Activated CD4-positive, alpha-beta T cell treated with anti-CD3 and anti-CD28 coated beads, Interleukin-2, amount 10 ng/mL, durations not matched to agents 7 days and 5 days (primary cell): Measurements from ENCODE around the gene GRIA3. TPM values are rescaled to one million over a fixed set of nuclear protein-coding genes. Genes with fewer than 3 reads are reported as not detected.

Experiments
- CTCF ChIA-PET: fragments of 350-600 bp; sonication (Branson Sonifier 250); formaldehyde crosslinking; loops from one replicate; lab custom pipeline; 2021; ENCODE audit warnings: antibody characterized with exemption; lab: Charles Lee
- POLR2A ChIA-PET: fragments of 350-600 bp; sonication (Branson Sonifier 250); formaldehyde crosslinking; loops from one replicate; lab custom pipeline; 2021; ENCODE audit warnings: antibody characterized with exemption; lab: Charles Lee
- DNase-seq: peaks from one replicate; pipeline ENCODE4 v3.0.0-alpha.2; 2020
- H3K27ac Mint-ChIP-seq: one replicate; pipeline ENCODE4 v1.8.0; 2021; ENCODE audit warnings: mild to moderate bottlenecking, moderate library complexity, mixed read lengths
- H3K27me3 Mint-ChIP-seq: one replicate; pipeline ENCODE4 v1.8.0; 2021; ENCODE audit warnings: mixed read lengths
- H3K36me3 Mint-ChIP-seq: one replicate; pipeline ENCODE4 v1.8.0; 2021; ENCODE audit warnings: low read depth, mixed read lengths
- H3K4me1 Mint-ChIP-seq: one replicate; pipeline ENCODE4 v1.8.0; 2021; ENCODE audit warnings: mixed read lengths
- H3K4me3 Mint-ChIP-seq: one replicate; pipeline ENCODE4 v1.8.0; 2021; ENCODE audit warnings: mild to moderate bottlenecking, moderate library complexity, mixed read lengths
- H3K9me3 Mint-ChIP-seq: one replicate; pipeline ENCODE4 v1.8.0; 2021; ENCODE audit warnings: mixed read lengths
- total RNA-seq, 2 experiments: library from RNA; stranded (reverse); gene quantifications; one replicate each; pipeline ENCODE4 v1.2.3, GENCODE V29; 2021

Gene GRIA3
- total RNA-seq, 2 experiments from 2014 or later: not detected

- POLR2A ChIA-PET: no interaction called here
- no peak overlapping the region for H3K4me3 Mint-ChIP-seq
- no peaks in the 10 kb centered on the region for H3K36me3 Mint-ChIP-seq
- DNase-seq: no peak
- CTCF ChIA-PET: no interaction called here
- no peaks in the 10 kb centered on the region for H3K27me3 Mint-ChIP-seq
- no peaks in the 10 kb centered on the region for H3K9me3 Mint-ChIP-seq
- no peaks in the 10 kb centered on the region for H3K4me1 Mint-ChIP-seq
- H3K27ac Mint-ChIP-seq: no peak overlapping the region
Observed at GRCh38 chrX:123203772-123204171, 19.7 kb downstream of the GRIA3 start.

GRCh38 chrX:123206176-123206575 is 22.1 kb downstream of the GRIA3 start:
- no peak for DNase-seq
- H3K4me3 Mint-ChIP-seq: no peak overlapping the region
- POLR2A ChIA-PET: no interaction called here
- H3K36me3 Mint-ChIP-seq: no peaks in the 10 kb centered on the region
- no peaks in the 10 kb centered on the region for H3K4me1 Mint-ChIP-seq
- H3K27ac Mint-ChIP-seq: no peak overlapping the region
- H3K27me3 Mint-ChIP-seq: no peaks in the 10 kb centered on the region
- H3K9me3 Mint-ChIP-seq: no peaks in the 10 kb centered on the region
- CTCF ChIA-PET: no interaction called here

- CTCF ChIA-PET: no interaction called here
- Mint-ChIP-seq H3K9me3 (no peaks in the 10 kb centered on the region), H3K27me3 (no peaks in the 10 kb centered on the region)
Observed at GRCh38 chrX:123210252-123210651, 26.2 kb downstream of the GRIA3 start.

DNA sequence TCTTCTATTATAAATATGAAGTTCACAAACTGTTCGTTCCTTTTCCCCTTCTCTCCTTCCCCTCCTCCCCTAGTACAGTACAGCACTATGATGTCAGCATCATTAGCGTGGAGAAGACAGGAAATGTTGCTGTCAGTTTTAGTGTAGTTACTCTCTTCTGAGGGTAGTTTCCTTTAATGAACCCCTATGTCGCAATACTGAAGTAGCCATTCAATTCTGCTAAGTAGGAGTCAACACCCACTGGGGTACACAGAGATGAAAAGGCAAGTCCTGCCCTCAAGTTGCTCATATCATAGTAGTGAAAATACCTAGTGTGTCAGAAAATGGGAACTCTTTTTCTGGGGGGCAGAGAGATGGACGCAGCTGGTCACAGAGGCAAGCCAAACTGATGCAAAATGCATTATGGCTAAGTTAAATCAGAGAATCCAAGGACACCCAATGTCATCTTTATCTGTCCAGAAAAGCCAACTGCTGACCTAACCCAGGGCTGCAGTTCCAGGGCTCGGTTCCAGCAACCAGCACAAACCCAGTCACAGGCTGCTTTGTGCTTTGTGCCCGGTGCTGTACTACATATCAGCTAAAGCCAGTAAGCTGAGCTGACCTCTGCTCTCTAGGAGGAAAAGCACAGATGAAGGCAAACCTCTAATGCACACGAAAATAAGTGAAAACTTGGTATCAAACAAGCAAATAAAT is 31.5 kb downstream of the GRIA3 start:
- Mint-ChIP-seq H3K4me1 (no peaks in the 10 kb centered on the region), H3K9me3 (no peaks in the 10 kb centered on the region), H3K27ac (no peak overlapping the region), H3K36me3 (no peaks in the 10 kb centered on the region), H3K4me3 (no peak overlapping the region), H3K27me3 (no peaks in the 10 kb centered on the region)
- ChIA-PET POLR2A (no interaction called here), CTCF (no interaction called here)
- no peak for DNase-seq

More at GRCh38 chrX:123210252-123210651, 26.2 kb downstream of the GRIA3 start:
- H3K36me3 Mint-ChIP-seq: no peaks in the 10 kb centered on the region
- no peak overlapping the region for H3K27ac Mint-ChIP-seq
- no peak for DNase-seq
- no peak overlapping the region for H3K4me3 Mint-ChIP-seq
- POLR2A ChIA-PET: no interaction called here
- H3K4me1 Mint-ChIP-seq: no peaks in the 10 kb centered on the region

- Mint-ChIP-seq H3K27me3 (no peaks in the 10 kb centered on the region), H3K4me1 (no peaks in the 10 kb centered on the region), H3K4me3 (no peak overlapping the region), H3K27ac (no peak overlapping the region), H3K36me3 (no peaks in the 10 kb centered on the region), H3K9me3 (no peaks in the 10 kb centered on the region)
- CTCF ChIA-PET: no interaction called here
- POLR2A ChIA-PET: no interaction called here
- no peak for DNase-seq
Observed at GRCh38 chrX:123217077-123217476, 33.0 kb downstream of the GRIA3 start.

- H3K27ac Mint-ChIP-seq: no peak overlapping the region
- no peaks in the 10 kb centered on the region for H3K9me3 Mint-ChIP-seq
- CTCF ChIA-PET: no interaction called here
- POLR2A ChIA-PET: no interaction called here
- no peak for DNase-seq
- no peaks in the 10 kb centered on the region for H3K36me3 Mint-ChIP-seq
- no peak overlapping the region for H3K4me3 Mint-ChIP-seq
- H3K4me1 Mint-ChIP-seq: no peaks in the 10 kb centered on the region
- H3K27me3 Mint-ChIP-seq: no peaks in the 10 kb centered on the region
Observed at GRCh38 chrX:123217728-123218127, 33.6 kb downstream of the GRIA3 start.

DNA sequence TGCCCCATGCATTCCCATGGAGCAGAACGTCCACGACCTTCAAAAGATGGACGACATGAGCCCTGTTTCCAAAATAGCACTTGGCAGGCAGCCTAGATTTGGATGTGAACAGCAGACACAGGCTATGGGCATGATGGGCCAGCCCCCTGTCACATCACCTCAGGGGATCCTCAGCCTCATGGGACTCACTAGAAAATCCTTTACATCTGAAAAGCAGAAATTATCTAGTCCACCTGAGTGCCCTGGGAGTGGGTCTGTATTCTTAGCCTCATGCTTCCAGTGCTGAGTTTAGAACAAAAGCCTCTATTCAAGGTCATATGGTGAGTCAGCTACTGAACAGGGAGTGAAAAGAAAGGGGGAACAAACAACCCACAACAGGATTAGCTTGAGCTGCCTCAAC is 35.8 kb downstream of the GRIA3 start:
- H3K27me3 Mint-ChIP-seq: no peaks in the 10 kb centered on the region
- no peak overlapping the region for H3K4me3 Mint-ChIP-seq
- H3K4me1 Mint-ChIP-seq: no peaks in the 10 kb centered on the region
- no peaks in the 10 kb centered on the region for H3K36me3 Mint-ChIP-seq
- CTCF ChIA-PET: no interaction called here
- POLR2A ChIA-PET: no interaction called here
- no peaks in the 10 kb centered on the region for H3K9me3 Mint-ChIP-seq
- DNase-seq: no peak
- no peak overlapping the region for H3K27ac Mint-ChIP-seq

- H3K9me3 Mint-ChIP-seq: no peaks in the 10 kb centered on the region
- H3K27me3 Mint-ChIP-seq: no peaks in the 10 kb centered on the region
- CTCF ChIA-PET: no interaction called here
- POLR2A ChIA-PET: no interaction called here
- no peak for DNase-seq
- no peaks in the 10 kb centered on the region for H3K36me3 Mint-ChIP-seq
- no peak overlapping the region for H3K4me3 Mint-ChIP-seq
- no peak overlapping the region for H3K27ac Mint-ChIP-seq
- H3K4me1 Mint-ChIP-seq: no peaks in the 10 kb centered on the region
Observed at GRCh38 chrX:123222920-123223319, 38.8 kb downstream of the GRIA3 start.

GRCh38 chrX:123223409-123223808 is 39.3 kb downstream of the GRIA3 start:
- ChIA-PET POLR2A (no interaction called here), CTCF (no interaction called here)
- Mint-ChIP-seq H3K27me3 (no peaks in the 10 kb centered on the region), H3K36me3 (no peaks in the 10 kb centered on the region), H3K27ac (no peak overlapping the region), H3K4me1 (no peaks in the 10 kb centered on the region), H3K4me3 (no peak overlapping the region), H3K9me3 (no peaks in the 10 kb centered on the region)
- no peak for DNase-seq

- Mint-ChIP-seq H3K4me1 (no peaks in the 10 kb centered on the region), H3K27me3 (no peaks in the 10 kb centered on the region), H3K4me3 (no peak overlapping the region), H3K36me3 (no peaks in the 10 kb centered on the region), H3K9me3 (no peaks in the 10 kb centered on the region), H3K27ac (no peak overlapping the region)
- ChIA-PET CTCF (no interaction called here), POLR2A (no interaction called here)
- DNase-seq: no peak
Observed at GRCh38 chrX:123223859-123224258, 39.8 kb downstream of the GRIA3 start.

DNA sequence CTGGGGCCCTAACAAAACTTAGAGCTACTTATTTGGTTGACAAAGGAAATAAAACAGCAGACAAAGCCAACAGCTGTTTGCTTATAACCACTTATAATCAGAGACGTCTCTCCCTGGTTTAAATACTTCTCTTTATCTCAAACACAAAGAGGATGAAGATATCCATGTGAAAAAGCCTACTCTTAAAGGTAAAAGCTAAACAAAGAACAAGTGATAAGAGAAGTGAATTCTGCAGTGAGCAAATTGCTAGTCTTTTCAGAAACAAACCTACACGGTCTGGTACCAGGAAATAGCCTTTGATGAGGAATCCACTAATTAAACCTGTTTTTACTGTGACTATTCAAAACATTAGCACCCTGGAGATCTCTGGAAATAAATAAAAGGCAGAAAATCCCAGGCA is 46.7 kb downstream of the GRIA3 start:
- Mint-ChIP-seq H3K27ac (no peak overlapping the region), H3K9me3 (no peaks in the 10 kb centered on the region), H3K4me1 (no peaks in the 10 kb centered on the region), H3K27me3 (no peaks in the 10 kb centered on the region), H3K4me3 (no peak overlapping the region), H3K36me3 (no peaks in the 10 kb centered on the region)
- DNase-seq: no peak
- ChIA-PET CTCF (no interaction called here), POLR2A (no interaction called here)

GRCh38 chrX:123236859-123237258 is 52.8 kb downstream of the GRIA3 start:
- no peak for DNase-seq
- no peaks in the 10 kb centered on the region for H3K36me3 Mint-ChIP-seq
- CTCF ChIA-PET: no interaction called here
- no peak overlapping the region for H3K27ac Mint-ChIP-seq
- no peaks in the 10 kb centered on the region for H3K27me3 Mint-ChIP-seq
- H3K4me3 Mint-ChIP-seq: no peak overlapping the region
- H3K9me3 Mint-ChIP-seq: no peaks in the 10 kb centered on the region
- H3K4me1 Mint-ChIP-seq: no peaks in the 10 kb centered on the region
- POLR2A ChIA-PET: no interaction called here

GRCh38 chrX:123237271-123237670 is 53.2 kb downstream of the GRIA3 start:
- no peaks in the 10 kb centered on the region for H3K27me3 Mint-ChIP-seq
- ChIA-PET CTCF (no interaction called here), POLR2A (no interaction called here)
- H3K36me3 Mint-ChIP-seq: no peaks in the 10 kb centered on the region
- DNase-seq: no peak
- no peaks in the 10 kb centered on the region for H3K9me3 Mint-ChIP-seq
- H3K4me1 Mint-ChIP-seq: no peaks in the 10 kb centered on the region
- no peak overlapping the region for H3K27ac Mint-ChIP-seq
- no peak overlapping the region for H3K4me3 Mint-ChIP-seq

- Mint-ChIP-seq H3K4me1 (no peaks in the 10 kb centered on the region), H3K36me3 (no peaks in the 10 kb centered on the region), H3K27ac (no peak overlapping the region), H3K27me3 (peaks cover 3% of the 10 kb centered on the region), H3K4me3 (no peak overlapping the region), H3K9me3 (no peaks in the 10 kb centered on the region)
- no peak for DNase-seq
- ChIA-PET POLR2A (no interaction called here), CTCF (no interaction called here)
Observed at GRCh38 chrX:123254457-123254856, 70.4 kb downstream of the GRIA3 start.
